ENCODE data around the gene PIK3IP1. TPM values are rescaled to one million over a fixed set of nuclear protein-coding genes. Genes with fewer than 3 reads are reported as not detected.

The PIK3IP1 gene
- polyA plus RNA-seq, 3 donors from 2014 or later = 88.2 to 136 (median 98.1) TPM

GRCh38 chr22:31281733-31282132 lies 10.6 kb downstream of the PIK3IP1 start:
- peaks cover 24 to 25% of the 10 kb centered on the region in 2 donors for H3K4me1 Mint-ChIP-seq
- peaks cover 2 to 4% (median 3%) of the 10 kb centered on the region in 3 donors for H3K27me3 Mint-ChIP-seq (ENCODE audit: low read depth in 3 of 3)
- no peak overlapping the region for H3K4me3 Mint-ChIP-seq
- no peak for DNase-seq
- no peaks in the 10 kb centered on the region for H3K9me3 Mint-ChIP-seq
- H3K36me3 Mint-ChIP-seq = peaks cover 4 to 43% (median 12%) of the 10 kb centered on the region in 3 donors
- H3K27ac Mint-ChIP-seq = peak overlapping the region in 5 of 6 donors; percentile 4 to 78 (median 55)

GRCh38 chr22:31279821-31280505 lies 12.3 kb downstream of the PIK3IP1 start:
- H3K4me3 Mint-ChIP-seq = no peak overlapping the region
- peaks cover 7 to 8% of the 10 kb centered on the region in 2 donors for H3K4me1 Mint-ChIP-seq
- peaks cover 8 to 42% (median 11%) of the 10 kb centered on the region in 3 donors for H3K36me3 Mint-ChIP-seq
- peaks cover 0 to 2% (median 0%) of the 10 kb centered on the region in 3 donors for H3K27me3 Mint-ChIP-seq (ENCODE audit: low read depth in 3 of 3)
- no peak for DNase-seq
- H3K9me3 Mint-ChIP-seq = no peaks in the 10 kb centered on the region
- peak overlapping the region; percentile 6 to 89 (median 78) for H3K27ac Mint-ChIP-seq

- Mint-ChIP-seq H3K27me3 (ENCODE audit: low read depth in 3 of 3) (peaks cover 0 to 2% (median 0%) of the 10 kb centered on the region in 3 donors), H3K4me1 (peaks cover 3 to 4% of the 10 kb centered on the region in 2 donors), H3K9me3 (no peaks in the 10 kb centered on the region), H3K27ac (peak overlapping the region; percentile 6 to 89 (median 78)), H3K4me3 (no peak overlapping the region), H3K36me3 (peaks cover 8 to 39% (median 11%) of the 10 kb centered on the region in 3 donors)
- no peak for DNase-seq
Observed at GRCh38 chr22:31279327-31279669, 13.0 kb downstream of the PIK3IP1 start.

- Mint-ChIP-seq H3K27me3 (ENCODE audit: low read depth in 3 of 3) (peaks cover 0 to 2% (median 0%) of the 10 kb centered on the region in 3 donors), H3K36me3 (peaks cover 8 to 36% (median 14%) of the 10 kb centered on the region in 3 donors), H3K27ac (peak overlapping the region in 5 of 6 donors; percentile 63 to 79 (median 72)), H3K9me3 (no peaks in the 10 kb centered on the region), H3K4me3 (no peak overlapping the region), H3K4me1 (peaks cover 3 to 4% of the 10 kb centered on the region in 2 donors)
- DNase-seq = no peak
Observed at GRCh38 chr22:31278626-31279326, 13.5 kb downstream of the PIK3IP1 start.

GRCh38 chr22:31278151-31278621 lies 14.1 kb downstream of the PIK3IP1 start:
- peaks cover 0 to 2% (median 0%) of the 10 kb centered on the region in 3 donors for H3K27me3 Mint-ChIP-seq (ENCODE audit: low read depth in 3 of 3)
- no peak for DNase-seq
- no peaks in the 10 kb centered on the region for H3K9me3 Mint-ChIP-seq
- peaks cover 1 to 2% of the 10 kb centered on the region in 2 donors for H3K4me1 Mint-ChIP-seq
- no peak overlapping the region for H3K4me3 Mint-ChIP-seq
- H3K36me3 Mint-ChIP-seq = peaks cover 4 to 32% (median 14%) of the 10 kb centered on the region in 3 donors
- H3K27ac Mint-ChIP-seq = peak overlapping the region in 4 of 6 donors; percentile 63 to 79 (median 75)

GRCh38 chr22:31277741-31278140 lies 14.5 kb downstream of the PIK3IP1 start:
- no peaks in the 10 kb centered on the region for H3K9me3 Mint-ChIP-seq
- DNase-seq = no peak
- H3K27ac Mint-ChIP-seq = peak overlapping the region in 2 of 6 donors; percentile 53 to 72
- no peaks in the 10 kb centered on the region for H3K4me1 Mint-ChIP-seq
- H3K4me3 Mint-ChIP-seq = no peak overlapping the region
- peaks cover 0 to 30% (median 14%) of the 10 kb centered on the region in 3 donors for H3K36me3 Mint-ChIP-seq
- H3K27me3 Mint-ChIP-seq (ENCODE audit: low read depth in 3 of 3) = peaks cover 0 to 2% (median 0%) of the 10 kb centered on the region in 3 donors

- no peak overlapping the region for H3K4me3 Mint-ChIP-seq
Observed at GRCh38 chr22:31276426-31277167, 15.7 kb downstream of the PIK3IP1 start.

GRCh38 chr22:31275576-31275975 lies 16.7 kb downstream of the PIK3IP1 start:
- no peaks in the 10 kb centered on the region for H3K9me3 Mint-ChIP-seq
- peaks cover 0 to 4% (median 0%) of the 10 kb centered on the region in 3 donors for H3K27me3 Mint-ChIP-seq (ENCODE audit: low read depth in 3 of 3)
- peak overlapping the region in 2 of 6 donors; percentile 42 to 49 for H3K27ac Mint-ChIP-seq
- no peak for DNase-seq
- no peaks in the 10 kb centered on the region for H3K4me1 Mint-ChIP-seq
- peaks cover 0 to 20% (median 14%) of the 10 kb centered on the region in 3 donors for H3K36me3 Mint-ChIP-seq
- no peak overlapping the region for H3K4me3 Mint-ChIP-seq

More at GRCh38 chr22:31276426-31277167, 15.7 kb downstream of the PIK3IP1 start:
- Mint-ChIP-seq H3K36me3 (peaks cover 0 to 25% (median 14%) of the 10 kb centered on the region in 3 donors), H3K27me3 (ENCODE audit: low read depth in 3 of 3) (peaks cover 0 to 4% (median 0%) of the 10 kb centered on the region in 3 donors), H3K9me3 (no peaks in the 10 kb centered on the region), H3K27ac (no peak overlapping the region), H3K4me1 (no peaks in the 10 kb centered on the region)
- DNase-seq = no peak

- H3K27me3 Mint-ChIP-seq (ENCODE audit: low read depth in 3 of 3) = peaks cover 0 to 4% (median 0%) of the 10 kb centered on the region in 3 donors
- no peak for DNase-seq
- H3K4me1 Mint-ChIP-seq = no peaks in the 10 kb centered on the region
- H3K27ac Mint-ChIP-seq = peak overlapping the region in 2 of 6 donors; percentile 37 to 71
- H3K4me3 Mint-ChIP-seq = no peak overlapping the region
- H3K36me3 Mint-ChIP-seq = peaks cover 0 to 20% (median 14%) of the 10 kb centered on the region in 3 donors
- no peaks in the 10 kb centered on the region for H3K9me3 Mint-ChIP-seq
Observed at GRCh38 chr22:31275018-31275417, 17.3 kb downstream of the PIK3IP1 start.

GRCh38 chr22:31274017-31274416 lies 18.3 kb downstream of the PIK3IP1 start:
- Mint-ChIP-seq H3K36me3 (peaks cover 0 to 15% (median 14%) of the 10 kb centered on the region in 3 donors), H3K9me3 (no peaks in the 10 kb centered on the region), H3K27me3 (ENCODE audit: low read depth in 3 of 3) (peaks cover 0 to 4% (median 0%) of the 10 kb centered on the region in 3 donors), H3K4me1 (no peaks in the 10 kb centered on the region), H3K27ac (peak overlapping the region in 1 of 6 donors; percentile 41), H3K4me3 (no peak overlapping the region)
- DNase-seq = no peak

- H3K27ac Mint-ChIP-seq = peak overlapping the region in 2 of 6 donors; percentile 18 to 35
- H3K36me3 Mint-ChIP-seq = peaks cover 0 to 24% (median 11%) of the 10 kb centered on the region in 3 donors
- DNase-seq = peak in 2 of 3 donors; percentile 27 to 46
- H3K9me3 Mint-ChIP-seq = no peaks in the 10 kb centered on the region
- H3K4me3 Mint-ChIP-seq = no peak overlapping the region
- no peaks in the 10 kb centered on the region for H3K4me1 Mint-ChIP-seq
- H3K27me3 Mint-ChIP-seq (ENCODE audit: low read depth in 3 of 3) = peaks cover 0 to 4% (median 0%) of the 10 kb centered on the region in 3 donors
Observed at GRCh38 chr22:31272522-31273446, 19.5 kb downstream of the PIK3IP1 start.

GRCh38 chr22:31271485-31271884 lies 20.8 kb downstream of the PIK3IP1 start:
- H3K9me3 Mint-ChIP-seq = no peaks in the 10 kb centered on the region
- peaks cover 6 to 24% (median 16%) of the 10 kb centered on the region in 3 donors for H3K36me3 Mint-ChIP-seq
- no peaks in the 10 kb centered on the region for H3K4me1 Mint-ChIP-seq
- no peak for DNase-seq
- peaks cover 0 to 2% (median 0%) of the 10 kb centered on the region in 3 donors for H3K27me3 Mint-ChIP-seq (ENCODE audit: low read depth in 3 of 3)
- peak overlapping the region; percentile 9 to 63 (median 46) for H3K27ac Mint-ChIP-seq
- H3K4me3 Mint-ChIP-seq = no peak overlapping the region

All from immature natural killer cell (primary cell).